Retina (tissue), 1 donor: ENCODE measurements around the gene GABRG3.
"Not testable (repeated sequence)": the region's sequence is repeated elsewhere in the genome, so short reads cannot be mapped to it uniquely, and the experiment has no call there.

ENCODE experiments used
- DNase-seq: peaks from one replicate; pipeline ENCODE4 v3.0.0-alpha.2; 2016

Gene GABRG3

DNA sequence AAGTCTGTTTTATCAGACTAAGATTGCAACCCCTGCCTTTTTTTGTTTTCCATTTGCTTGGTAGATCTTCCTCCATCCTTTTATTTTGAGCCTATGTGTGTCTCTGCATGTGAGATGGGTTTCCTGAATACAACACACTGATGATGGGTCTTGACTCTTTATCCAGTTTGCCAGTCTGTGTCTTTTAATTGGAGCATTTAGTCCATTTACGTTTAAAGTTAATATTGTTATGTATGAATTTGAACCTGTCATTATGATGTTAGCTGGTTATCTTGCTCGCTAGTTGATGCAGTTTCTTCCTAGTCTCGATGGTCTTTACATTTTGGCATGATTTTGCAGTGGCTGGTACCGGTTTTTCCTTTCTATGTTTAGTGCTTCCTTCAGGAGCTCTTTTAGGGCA is 220.5 kb downstream of the GABRG3 start:
- DNase-seq, result not testable (repeated sequence)

DNA sequence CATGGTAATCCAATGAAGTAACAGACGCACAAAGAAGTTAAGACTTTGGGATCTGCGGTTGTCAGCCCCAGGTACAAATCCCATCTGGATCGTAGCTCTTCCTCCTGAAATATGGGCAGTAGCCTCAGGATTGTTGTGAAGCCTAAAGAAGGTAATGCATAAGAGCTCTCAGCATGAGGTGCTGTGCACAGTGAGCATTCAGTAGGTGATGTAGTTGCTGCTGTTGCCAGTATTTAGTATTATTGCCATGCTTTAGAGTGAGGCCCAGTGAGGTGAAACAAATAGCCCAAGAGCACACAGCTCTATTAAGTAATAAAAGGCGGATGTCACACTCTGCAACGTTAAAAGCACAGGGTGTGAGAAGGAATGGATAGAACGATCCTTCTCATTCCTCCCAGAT is 225.7 kb downstream of the GABRG3 start:
- DNase-seq, result no peak

DNA sequence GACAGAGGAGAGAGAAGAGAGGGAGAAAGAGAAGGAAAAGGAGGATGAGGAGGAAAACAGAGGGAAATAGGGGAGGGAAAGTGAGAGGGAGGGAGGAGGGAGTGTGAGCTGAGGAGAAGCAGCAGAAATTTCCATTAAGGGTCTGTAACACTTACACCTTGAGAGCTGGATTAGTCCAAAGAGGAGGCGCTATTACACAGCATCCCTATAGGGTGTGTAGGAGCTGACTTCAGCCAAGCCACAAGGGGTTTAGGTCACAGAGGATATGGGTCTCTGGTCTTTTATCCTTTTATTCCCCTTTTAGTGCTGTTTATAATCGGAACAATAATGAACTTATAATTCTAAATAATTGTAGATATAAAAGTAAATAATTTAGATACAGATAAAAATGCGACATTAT is 230.4 kb downstream of the GABRG3 start:
- no peak for DNase-seq

DNA sequence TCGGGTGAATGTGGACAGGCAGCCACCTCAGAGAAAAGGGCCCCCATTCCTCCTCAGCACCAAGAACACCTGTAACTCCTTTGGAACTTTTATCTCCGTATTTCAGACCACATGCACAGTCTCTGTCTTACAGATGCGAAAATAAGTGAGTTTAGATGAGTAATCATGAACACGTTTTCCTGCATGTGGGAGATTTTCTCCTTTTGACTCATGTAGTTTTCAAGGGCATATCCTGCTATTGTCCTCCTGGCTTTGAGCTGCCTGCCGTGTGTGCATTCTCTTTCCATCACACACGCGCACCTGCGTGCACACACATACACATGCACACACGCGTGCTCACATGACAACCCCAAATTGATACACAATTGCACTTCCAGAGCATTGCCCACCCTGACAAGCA is 239.2 kb downstream of the GABRG3 start:
- DNase-seq, result no peak

DNA sequence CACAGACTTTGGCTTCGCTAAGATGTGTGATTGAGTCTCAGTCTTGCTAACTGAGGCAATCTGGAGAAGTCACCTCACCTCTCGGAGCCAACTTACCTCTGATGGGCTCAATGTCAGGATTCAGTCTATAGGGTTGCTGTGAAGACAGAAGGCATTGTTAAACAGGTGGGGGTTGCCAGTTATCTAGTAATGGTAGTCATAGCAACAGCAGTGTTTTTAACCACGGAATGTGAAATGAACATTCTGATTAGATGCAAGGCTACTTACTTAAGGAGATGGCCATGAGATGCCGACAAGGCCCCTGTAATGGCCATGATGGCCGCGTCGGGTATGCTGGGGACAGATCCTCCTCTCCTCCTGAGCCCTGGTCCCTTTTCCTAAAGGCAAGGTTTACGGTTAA is 243.1 kb downstream of the GABRG3 start:
- DNase-seq, result no peak

DNA sequence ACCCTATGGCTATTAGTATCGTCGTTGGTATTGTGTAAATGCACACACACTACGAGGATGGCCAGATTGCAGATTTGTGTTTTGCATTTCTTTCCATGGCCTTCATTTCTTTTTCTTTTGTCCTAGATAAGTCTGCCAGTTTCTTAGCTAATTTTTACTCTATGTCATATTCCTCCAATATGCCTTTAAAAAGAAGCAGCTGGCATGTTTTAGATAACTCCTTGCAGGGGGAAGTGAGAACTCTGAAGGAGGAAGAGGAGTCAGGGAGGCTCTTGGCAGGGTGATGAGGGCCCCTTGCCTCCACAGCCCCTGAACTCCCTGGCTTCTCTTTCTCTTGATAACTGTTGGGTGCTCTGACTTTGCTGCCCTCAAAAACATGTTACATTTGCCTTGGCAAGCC is 244.0 kb downstream of the GABRG3 start:
- DNase-seq, result no peak

DNA sequence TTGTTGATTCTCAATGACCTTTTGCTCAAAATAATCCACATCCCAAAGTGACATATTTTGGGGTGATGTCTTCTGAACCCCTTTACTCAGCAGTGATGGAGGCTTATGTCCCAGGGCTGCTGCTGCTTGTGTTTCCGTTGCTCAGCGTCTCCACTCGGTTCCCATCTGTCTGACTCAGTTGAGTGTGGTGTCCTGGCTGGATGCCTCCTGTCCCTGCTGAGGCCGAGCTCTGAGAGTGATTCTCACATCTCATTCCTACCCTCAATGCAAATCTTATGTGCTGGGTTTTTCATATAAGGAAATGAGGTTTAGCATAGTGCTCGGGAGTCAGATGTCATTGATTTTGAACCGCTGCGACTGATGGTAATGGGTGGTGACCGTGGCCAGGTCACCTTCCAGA is 247.4 kb downstream of the GABRG3 start:
- no peak for DNase-seq

DNA sequence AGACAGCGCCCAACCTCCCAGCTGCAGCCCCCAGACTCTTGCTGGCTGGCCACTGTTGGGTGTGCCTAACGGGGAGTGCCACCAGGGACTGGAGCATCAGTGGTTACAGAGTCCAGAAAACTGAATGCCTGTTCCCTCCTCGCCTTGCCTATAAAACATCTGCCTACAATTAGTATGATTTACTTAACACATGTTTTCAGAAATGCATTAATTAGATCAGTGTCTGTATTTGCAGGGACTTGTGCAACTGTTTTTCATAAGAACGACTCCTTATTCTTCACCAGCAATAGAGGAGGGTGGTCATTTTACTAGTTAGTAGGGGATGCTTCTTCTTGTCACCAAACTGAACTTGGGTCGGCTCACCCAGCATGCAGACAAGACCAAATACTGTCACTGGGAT is 248.7 kb downstream of the GABRG3 start:
- no peak for DNase-seq

DNA sequence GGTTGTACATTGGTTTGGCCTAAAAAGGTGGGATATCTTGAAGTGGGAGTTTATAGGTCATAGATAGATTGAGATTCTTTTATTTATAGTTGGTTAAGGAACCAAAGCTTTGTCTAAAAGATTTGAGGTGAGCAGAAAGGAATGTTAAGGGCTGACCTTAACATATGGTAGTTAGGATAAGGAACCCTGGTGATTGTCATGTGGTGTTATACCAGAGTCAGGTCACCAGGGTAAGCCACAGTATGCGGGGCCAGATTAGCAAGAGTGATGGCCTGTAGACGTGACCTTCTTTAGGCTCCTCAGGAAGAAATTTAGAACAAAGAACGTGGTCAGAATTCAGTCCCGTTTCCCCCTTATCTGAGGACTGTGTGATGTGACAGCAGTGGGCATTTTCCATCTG is 249.2 kb downstream of the GABRG3 start:
- DNase-seq, result no peak

DNA sequence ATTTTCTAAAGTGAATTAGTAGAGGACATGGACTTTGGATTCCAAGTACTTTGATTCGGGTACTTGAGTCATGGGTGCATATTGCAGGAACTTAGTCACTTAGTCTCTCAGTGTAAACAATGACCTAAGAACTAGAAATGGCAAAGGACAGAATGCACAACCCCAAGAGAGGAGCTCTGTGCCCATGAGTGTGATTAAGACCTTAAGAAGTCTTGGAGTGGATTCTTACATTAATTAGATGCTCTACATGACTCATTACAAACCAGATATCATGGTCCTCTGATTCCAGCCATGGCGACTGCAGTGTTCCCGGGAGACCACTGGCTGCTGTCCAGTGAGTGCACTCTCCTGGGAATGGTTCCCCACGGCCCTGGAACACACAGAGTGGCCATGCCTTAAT is 251.5 kb downstream of the GABRG3 start:
- no peak for DNase-seq

DNA sequence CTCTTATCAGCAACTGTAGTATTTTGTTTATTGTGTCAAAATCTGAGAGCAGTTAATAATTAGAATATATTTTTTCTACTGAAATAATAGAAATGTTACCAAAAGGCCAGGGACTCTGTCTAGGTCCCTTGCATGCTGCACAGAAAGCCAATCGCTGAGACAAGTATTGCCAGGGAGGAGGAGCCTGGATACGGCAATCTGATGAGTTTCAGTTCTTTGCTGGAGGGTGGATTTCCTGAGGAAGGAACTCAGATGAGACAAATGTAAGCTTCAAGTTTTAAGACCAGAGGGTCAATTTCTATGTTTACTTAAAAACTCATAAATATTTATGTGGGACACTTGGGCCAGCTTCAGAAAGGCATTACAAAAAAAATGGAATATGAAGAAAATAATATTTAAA is 252.2 kb downstream of the GABRG3 start:
- DNase-seq, result no peak

DNA sequence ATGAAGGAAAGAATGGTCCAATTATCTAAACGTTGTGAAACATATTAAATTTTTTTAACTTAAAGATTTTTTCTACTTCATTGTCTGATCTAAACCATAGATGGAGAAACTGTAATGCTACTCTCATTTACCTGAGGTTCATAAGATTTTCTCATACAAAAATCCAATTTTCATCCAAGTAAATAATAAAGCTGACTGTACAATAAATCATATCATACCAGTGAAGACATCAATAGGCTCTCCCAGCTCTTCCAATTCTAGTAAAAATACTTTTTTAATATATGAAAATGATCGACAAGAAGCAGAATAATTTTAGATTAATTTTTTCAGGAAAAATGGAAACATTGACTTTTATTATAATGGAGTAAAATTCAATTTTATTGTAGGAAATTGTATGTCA is 260.8 kb downstream of the GABRG3 start:
- DNase-seq, result no peak

DNA sequence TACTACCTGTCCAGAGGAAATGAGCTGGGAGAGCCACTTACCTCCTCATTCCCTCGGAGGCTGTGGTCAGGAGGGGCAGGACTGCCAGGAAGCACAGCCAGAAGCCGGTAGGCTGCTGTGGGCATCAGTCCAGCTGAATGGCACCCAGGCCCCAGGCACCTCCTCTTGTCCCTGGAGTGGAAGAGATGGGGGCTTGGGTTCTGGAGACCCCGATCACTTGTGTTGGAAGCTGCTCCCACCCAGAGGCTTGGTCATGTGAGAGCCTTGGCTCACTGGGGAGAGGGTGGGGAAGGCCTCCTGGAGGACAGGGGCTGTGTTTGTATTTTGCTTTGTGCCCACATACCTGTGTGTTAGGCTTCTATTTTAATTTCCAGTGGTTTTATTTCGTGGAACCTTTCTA is 261.9 kb downstream of the GABRG3 start:
- no peak for DNase-seq

DNA sequence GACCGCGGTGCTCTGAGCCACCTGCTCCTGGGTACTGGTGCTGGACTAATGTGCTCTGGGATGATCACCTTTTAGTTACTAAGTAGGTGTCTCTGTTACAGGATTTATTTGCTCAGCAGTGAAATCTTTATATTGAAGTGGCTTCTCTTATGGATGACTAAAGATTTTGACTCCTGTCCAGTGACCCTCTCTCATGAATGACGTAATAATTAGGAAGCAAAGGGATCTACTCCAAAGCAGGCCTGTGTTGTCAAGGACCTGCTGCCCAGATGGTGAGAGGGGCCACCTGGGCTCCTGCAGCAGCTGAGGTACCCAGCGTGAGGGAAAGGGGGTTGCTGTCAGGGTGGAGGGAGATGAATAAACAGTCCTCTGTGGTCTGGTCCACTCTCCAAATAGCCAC is 263.6 kb downstream of the GABRG3 start:
- no peak for DNase-seq

DNA sequence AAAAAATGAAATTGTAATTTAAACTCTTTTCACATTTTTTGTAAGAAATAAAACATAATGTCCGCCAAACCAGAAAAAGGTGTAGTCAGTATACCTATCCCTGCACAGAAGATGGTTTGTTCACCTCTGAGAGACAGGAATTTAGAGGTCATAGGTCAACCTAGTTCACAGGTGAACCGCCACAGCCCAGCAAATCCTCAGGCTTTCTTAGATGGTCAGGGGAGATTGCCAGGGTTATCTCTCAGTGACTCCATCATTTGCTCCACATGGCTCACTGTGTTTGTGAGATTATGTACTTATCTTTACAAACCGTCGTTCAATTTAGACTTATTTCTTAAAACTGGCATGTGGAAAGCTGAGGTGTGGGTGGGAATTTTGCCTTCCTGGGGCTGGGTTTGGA is 264.2 kb downstream of the GABRG3 start:
- DNase-seq, result no peak

DNA sequence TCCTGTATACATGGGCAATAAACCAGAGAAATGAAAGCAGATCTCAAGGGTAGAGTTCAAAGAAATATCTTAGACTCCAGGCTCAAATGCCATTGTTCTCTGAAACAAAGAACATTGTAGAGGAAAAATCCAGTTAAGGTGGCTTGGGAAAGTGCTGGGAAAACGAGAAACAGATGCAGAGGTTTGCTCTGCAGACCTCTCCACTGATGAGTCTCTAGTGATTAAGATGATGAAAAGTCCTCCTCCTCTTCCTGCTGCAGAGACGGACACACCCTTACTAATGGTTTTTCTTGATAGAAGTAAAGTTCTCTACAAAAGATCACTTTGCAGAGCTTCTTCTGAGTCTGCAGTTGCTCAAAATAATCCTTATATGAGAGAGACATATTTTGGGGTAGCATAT is 264.7 kb downstream of the GABRG3 start:
- DNase-seq, result no peak

DNA sequence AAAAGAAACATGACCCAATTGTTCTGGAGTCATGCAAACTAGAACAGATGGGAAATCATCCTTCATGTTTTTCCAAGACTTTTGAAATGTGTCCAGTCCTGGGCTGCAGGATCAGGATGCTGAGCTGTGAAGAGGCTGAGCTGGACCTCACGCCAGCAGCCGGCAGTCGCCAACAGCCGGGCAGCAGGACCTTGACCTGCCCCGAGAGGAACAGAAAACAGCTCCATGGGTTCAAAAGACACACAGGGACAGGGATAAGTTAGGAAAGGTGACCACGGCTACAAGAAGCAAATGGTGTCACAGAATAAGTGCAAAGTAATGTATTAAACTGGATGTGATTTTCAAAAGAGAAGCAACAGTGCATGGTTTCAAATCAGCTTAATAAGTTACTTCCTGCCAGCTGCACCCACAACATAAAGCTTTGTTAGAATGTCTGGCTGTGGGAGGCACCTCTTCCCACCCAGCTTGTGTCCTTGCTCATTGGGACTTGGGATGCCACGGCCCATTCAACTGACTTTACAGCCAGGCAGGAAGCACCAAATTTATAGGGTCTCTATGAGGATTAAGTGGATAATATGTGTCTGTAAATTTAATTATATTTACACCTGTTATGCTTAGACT is 266.4 kb downstream of the GABRG3 start:
- no peak for DNase-seq

DNA sequence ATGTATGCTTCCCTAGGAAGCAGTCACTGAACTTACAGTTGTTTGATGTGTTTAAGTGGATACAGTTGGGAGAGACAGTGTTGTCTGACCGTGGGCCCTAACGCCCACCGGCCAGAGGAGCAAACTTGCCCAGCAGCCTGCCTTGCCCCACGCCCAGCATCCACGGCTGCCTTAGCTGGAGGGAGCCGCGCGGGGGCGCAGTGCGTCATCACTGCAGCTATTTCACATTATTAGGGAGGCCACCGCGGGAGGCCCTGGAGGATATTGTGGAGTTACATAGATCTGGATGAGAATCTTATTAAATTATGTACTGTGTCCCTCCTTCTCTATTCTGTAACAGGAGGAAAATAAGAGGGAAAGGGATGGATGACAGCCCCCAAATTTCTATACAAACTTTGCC is 267.2 kb downstream of the GABRG3 start:
- no peak for DNase-seq

DNA sequence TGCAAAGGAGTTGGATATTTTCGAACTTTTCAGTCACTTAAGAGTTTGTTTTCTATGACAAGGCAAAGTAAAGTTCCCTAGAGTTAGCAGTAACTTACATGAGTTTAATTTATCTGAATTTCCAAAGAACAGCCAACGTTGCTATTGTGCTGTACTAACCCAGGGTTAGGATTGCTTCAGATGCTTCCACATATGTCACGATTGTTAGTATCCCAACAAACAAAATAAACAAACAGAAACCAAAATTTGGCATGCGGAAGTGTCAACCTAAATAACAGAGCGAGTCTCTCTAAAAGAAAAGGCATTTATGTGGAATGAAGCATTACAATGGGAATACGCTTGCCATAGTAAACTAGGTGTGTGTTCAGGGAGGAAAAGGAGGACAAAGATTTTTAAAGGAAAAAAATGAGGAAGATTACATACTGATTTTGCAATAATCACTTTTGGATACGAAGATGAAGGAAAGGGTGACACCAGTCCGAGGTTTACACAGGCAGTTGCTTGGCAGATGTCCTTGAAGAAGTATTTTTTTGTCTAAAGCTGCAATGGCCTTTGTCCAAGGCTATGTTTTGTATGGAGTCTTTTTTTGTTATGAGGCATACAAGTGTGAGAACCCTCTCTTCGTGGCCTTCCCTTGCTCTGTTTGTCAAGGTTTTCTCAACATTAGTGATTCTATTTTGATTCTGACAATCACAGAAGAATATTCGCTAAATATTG is 267.9 kb downstream of the GABRG3 start:
- DNase-seq, result no peak

DNA sequence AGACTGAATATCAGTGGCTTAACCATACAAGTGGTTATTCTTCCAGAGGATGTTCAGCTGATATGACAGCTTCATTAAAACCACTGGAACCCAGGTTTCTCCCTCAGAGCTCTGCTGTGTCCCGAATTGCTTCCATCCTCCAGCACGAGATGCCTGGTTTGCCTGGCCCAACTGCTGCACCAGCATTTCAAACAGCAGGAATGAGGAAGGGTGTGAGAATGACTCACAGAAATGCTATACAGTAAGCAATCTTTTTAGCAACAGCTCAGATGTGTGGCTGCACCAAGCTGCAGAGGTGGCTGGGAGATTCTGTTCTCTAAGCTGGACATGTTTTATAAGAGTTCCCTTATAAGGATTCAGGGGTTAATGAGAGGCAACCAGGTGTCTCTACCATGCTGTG is 271.0 kb downstream of the GABRG3 start:
- DNase-seq, result no peak

DNA sequence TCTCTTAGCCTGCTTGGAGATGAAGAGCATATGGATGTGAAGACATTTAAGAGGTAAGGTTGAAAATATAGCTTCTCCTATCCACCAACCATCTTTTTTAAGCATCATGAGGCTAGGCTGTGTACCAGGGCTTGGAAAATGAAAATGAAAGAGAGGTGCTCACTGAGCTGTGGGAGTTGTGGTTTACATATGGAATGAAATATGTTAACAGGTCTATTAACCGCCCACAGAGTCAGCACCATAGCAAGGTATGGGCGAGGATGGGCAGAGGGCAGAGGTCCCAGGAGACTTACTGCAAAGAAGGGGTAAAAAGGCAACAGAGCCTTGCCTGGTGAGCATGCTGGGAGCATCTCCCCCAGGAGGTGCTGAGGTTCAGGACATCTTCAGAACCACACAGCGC is 273.1 kb downstream of the GABRG3 start:
- DNase-seq, result no peak

DNA sequence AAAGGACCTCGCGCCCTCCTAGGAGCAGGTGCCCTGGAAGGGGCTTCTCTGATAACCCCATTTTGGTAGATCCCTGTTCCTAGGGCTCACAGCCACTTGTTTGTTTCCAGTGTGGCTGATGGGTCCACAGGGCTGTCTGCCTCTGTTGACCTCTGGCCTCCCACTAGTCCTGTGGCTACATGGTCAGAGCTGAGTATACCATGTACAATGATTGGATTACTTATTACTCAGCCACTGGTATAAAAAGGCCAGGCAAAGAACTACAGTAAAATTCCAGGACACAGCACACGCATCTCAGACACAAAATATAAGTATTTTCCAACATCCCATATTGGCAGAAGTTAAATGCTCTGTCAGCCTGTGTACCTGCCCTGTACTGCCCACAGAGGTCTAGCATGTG is 277.3 kb downstream of the GABRG3 start:
- no peak for DNase-seq

DNA sequence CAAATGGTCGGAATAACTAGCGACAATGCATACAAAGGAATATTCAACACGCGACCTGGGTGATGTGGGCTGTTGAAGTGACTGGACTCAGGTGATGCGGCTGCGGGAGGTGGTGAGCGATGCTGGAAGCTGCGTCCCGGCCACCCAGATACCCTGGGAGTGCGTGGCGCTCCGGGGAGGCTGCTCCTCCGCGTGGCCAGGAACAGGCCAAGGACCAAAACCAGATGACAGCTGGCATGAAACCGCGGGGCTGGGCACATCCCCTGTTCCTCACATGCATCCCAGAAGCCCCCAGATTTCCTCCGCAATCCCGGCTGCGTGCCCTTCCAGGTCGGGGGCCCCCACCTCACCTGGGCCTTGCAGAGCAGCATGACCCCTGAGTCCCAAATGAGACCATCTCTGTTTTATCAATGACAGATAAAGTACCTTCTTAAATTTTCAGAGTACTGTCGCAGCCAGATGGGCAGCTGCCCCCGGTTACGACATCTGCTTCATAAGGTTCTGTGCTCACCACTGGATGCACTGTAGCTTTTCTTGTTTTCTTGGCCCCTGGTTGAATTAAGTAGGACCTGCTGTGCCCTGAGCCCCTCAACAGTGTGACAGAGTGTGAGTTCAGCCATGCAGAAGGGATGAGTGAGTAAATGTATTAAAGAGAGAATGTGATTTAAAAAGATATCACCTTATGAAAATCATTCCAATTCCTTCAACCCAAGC is 278.2 kb downstream of the GABRG3 start:
- DNase-seq, result no peak

DNA sequence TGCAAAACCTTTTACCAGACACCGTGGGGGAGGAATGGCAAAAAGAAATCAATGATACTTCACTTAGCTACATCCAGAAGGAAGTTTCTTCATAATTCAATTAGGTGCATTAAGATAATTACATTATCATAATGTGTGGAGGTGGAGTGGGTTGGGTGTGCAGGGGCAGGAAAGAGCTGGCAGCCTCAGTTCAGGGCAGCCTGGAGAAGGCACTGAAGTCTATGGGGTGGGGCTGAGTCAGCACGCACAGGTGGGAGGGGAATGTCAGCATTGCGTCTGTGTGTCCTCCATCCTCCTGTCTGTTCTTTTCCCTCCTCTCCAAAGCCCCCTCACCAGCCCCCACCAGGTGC is 278.8 kb downstream of the GABRG3 start:
- DNase-seq, result no peak

DNA sequence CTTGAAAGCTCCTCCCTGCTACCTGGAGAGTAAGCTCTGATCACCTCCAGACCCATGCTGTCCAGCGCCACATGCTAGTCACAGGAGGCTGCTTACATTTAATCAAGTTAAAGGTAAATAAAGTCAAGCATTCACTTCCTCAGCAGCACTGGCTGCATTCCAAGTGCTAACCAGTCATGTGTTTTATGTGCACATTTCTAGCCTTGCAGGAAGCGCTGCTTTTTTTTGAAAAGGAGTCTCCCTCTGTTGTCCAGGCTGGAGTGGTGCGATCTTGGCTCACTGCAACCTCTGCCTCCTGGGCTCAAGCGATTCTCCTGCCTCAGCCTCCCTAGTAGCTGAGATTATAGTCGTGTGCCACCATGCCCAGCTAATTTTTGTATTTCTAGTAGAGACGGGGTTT is 279.2 kb downstream of the GABRG3 start:
- no peak for DNase-seq
